DOHH2 (cell line): ENCODE data around the gene MYBPC1.
"Not testable (repeated sequence)": the region's sequence is repeated elsewhere in the genome, so short reads cannot be mapped to it uniquely, and the experiment has no call there.

Experiments used
- H3F3A ChIP-seq: fragments of 200-600 bp; sonication (generic), shearing (Covaris generic); 2 replicates; pipeline ENCODE4 v1.6.0; 2016; ENCODE audit warnings: antibody characterized with exemption, mild to moderate bottlenecking; ENCODE audit not compliant: control insufficient read depth, insufficient read depth
- H3K27ac ChIP-seq: fragments of 200-600 bp; sonication (generic); 2 replicates; pipeline ENCODE4 v1.5.1; 2014; ENCODE audit warnings: low read depth, mild to moderate bottlenecking, low read length, moderate library complexity
- H3K27me3 ChIP-seq: fragments of 200-600 bp; sonication (generic); 2 replicates; pipeline ENCODE4 v1.6.1; 2014; ENCODE audit warnings: mild to moderate bottlenecking, low read length, mixed read lengths; ENCODE audit not compliant: control insufficient read depth
- H3K36me3 ChIP-seq: fragments of 200-600 bp; sonication (generic); 2 replicates; pipeline ENCODE4 v1.6.1; 2014; ENCODE audit warnings: mild to moderate bottlenecking, low read length, moderate library complexity, mixed read lengths; ENCODE audit not compliant: control insufficient read depth
- H3K4me1 ChIP-seq: fragments of 200-600 bp; sonication (generic); 2 replicates; pipeline ENCODE4 v1.6.1; 2014; ENCODE audit warnings: mild to moderate bottlenecking, low read length, mixed read lengths; ENCODE audit not compliant: control insufficient read depth
- H3K4me2 ChIP-seq: fragments of 200-600 bp; sonication (generic); 2 replicates; pipeline ENCODE4 v1.6.0; 2014; ENCODE audit warnings: mild to moderate bottlenecking, low read length, moderate library complexity
- H3K4me3 ChIP-seq: fragments of 200-600 bp; sonication (generic); 2 replicates; pipeline ENCODE4 v1.5.1; 2014; ENCODE audit warnings: mild to moderate bottlenecking, low read length, mixed read lengths
- H3K79me2 ChIP-seq: fragments of 200-600 bp; sonication (generic); 2 replicates; pipeline ENCODE4 v1.6.1; 2014; ENCODE audit warnings: mild to moderate bottlenecking, low read length, mixed read lengths; ENCODE audit not compliant: control insufficient read depth
- H3K9me2 ChIP-seq: fragments of 200-600 bp; sonication (generic); replicated peaks from 2 replicates; pipeline ENCODE4 v1.6.1; 2014; ENCODE audit warnings: mild to moderate bottlenecking, low read length, mixed read lengths; ENCODE audit not compliant: control insufficient read depth
- H3K9me3 ChIP-seq: fragments of 200-600 bp; sonication (generic); 2 replicates; pipeline ENCODE4 v1.6.1; 2014; ENCODE audit warnings: antibody characterized with exemption, low read length, mixed read lengths; ENCODE audit not compliant: control insufficient read depth, insufficient read depth
- H4K20me1 ChIP-seq: fragments of 200-600 bp; sonication (generic); 2 replicates; pipeline ENCODE4 v1.6.0; 2014; ENCODE audit warnings: low read depth, mild to moderate bottlenecking, antibody characterized with exemption, low read length, moderate library complexity; ENCODE audit not compliant: control insufficient read depth, insufficient read depth
- EZH2phosphoT487 ChIP-seq: fragments of 200-600 bp; sonication (generic); IDR thresholded peaks from 2 replicates; pipeline ENCODE4 v1.6.1; 2017; ENCODE audit warnings: borderline replicate concordance, mild to moderate bottlenecking, antibody characterized with exemption, low read length, moderate library complexity, mixed read lengths
- TF ChIP-seq, protein P1 (sequence below): fragments of 200-600 bp; sonication (generic); IDR thresholded peaks from one replicate; pipeline ENCODE4 v1.5.1; 2014; ENCODE audit warnings: antibody characterized with exemption, mild to moderate bottlenecking, low read depth, low read length; ENCODE audit not compliant: poor library complexity, severe bottlenecking

MYBPC1 gene

DNA sequence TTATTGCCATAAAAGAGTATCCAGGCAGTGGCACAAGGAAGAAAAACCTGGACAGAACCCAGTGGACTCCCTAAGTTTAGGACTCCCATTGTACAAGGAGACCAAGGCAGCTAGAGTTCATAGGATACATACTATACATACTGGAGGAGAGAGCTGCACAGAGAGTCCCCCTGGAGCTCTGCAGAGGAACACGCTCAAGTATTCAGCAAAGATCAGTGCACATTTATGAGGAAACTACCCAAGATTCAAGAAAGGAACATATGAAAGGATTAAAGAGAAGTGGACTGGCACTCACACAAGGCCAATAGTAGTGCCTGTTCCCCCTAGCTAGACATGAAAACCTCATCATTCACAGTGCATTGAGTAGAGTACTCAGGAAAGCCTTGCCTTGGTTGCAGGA lies 59.7 kb downstream of the MYBPC1 start:
- no peaks in the 10 kb centered on the region for H3F3A ChIP-seq
- H3K4me2 ChIP-seq: no peak overlapping the region
- H3K36me3 ChIP-seq: no peaks in the 10 kb centered on the region
- no peaks in the 10 kb centered on the region for H3K79me2 ChIP-seq
- H3K9me3 ChIP-seq: no peaks in the 10 kb centered on the region
- no peak overlapping the region for H3K27ac ChIP-seq
- no peaks in the 10 kb centered on the region for H3K9me2 ChIP-seq
- no peak overlapping the region for H3K4me3 ChIP-seq
- no peaks in the 10 kb centered on the region for H4K20me1 ChIP-seq
- TF ChIP-seq, protein P1, sequence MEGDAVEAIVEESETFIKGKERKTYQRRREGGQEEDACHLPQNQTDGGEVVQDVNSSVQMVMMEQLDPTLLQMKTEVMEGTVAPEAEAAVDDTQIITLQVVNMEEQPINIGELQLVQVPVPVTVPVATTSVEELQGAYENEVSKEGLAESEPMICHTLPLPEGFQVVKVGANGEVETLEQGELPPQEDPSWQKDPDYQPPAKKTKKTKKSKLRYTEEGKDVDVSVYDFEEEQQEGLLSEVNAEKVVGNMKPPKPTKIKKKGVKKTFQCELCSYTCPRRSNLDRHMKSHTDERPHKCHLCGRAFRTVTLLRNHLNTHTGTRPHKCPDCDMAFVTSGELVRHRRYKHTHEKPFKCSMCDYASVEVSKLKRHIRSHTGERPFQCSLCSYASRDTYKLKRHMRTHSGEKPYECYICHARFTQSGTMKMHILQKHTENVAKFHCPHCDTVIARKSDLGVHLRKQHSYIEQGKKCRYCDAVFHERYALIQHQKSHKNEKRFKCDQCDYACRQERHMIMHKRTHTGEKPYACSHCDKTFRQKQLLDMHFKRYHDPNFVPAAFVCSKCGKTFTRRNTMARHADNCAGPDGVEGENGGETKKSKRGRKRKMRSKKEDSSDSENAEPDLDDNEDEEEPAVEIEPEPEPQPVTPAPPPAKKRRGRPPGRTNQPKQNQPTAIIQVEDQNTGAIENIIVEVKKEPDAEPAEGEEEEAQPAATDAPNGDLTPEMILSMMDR: no peak
- no peak for TF ChIP-seq EZH2phosphoT487
- H3K4me1 ChIP-seq: peaks cover 15% of the 10 kb centered on the region
- H3K27me3 ChIP-seq: no peaks in the 10 kb centered on the region

DNA sequence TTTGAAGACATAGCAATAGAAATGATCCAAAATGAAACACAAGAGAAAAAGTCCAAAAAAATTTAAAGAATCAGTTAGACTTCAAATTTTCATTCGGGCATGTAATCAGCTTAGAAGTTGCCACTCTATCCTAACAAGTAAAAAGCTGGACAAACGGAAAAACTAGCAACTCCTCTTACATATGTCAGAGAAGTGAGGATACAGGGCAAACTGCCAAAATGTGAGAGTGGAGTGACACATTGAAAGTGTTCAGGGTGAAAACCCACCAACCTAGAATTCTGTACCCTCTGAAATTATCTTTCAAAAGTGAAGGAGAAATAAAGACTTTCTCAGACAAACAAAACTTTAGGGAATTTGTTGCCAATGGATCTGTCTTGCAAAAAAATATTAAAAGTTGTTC lies 60.6 kb downstream of the MYBPC1 start:
- Histone ChIP-seq H3K36me3 (no peaks in the 10 kb centered on the region), H3F3A (no peaks in the 10 kb centered on the region), H3K4me2 (no peak overlapping the region), H3K27me3 (no peaks in the 10 kb centered on the region), H4K20me1 (no peaks in the 10 kb centered on the region), H3K9me2 (no peaks in the 10 kb centered on the region), H3K4me1 (peaks cover 15% of the 10 kb centered on the region), H3K27ac (no peak overlapping the region), H3K4me3 (no peak overlapping the region), H3K9me3 (no peaks in the 10 kb centered on the region), H3K79me2 (no peaks in the 10 kb centered on the region)
- TF ChIP-seq, protein P1: no peak
- no peak for TF ChIP-seq EZH2phosphoT487

DNA sequence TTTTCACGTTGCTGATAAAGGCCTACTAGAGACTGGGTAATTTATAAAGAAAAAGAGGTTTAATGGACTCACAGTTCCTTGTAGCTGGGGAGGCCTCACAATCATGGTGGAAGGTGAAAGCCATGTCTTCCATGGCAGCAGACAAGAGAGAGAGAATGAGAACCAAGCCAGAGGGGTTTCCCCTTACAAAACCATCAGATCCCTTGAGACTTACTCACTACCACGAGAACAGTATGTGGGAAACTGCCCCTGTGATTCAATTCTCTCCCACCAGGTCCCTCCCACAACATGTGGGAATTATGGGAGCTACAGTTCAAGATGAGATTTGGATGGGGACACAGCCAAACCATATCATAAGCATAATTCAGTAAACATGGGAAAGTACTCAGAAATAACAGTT lies 65.9 kb downstream of the MYBPC1 start:
- not testable (repeated sequence) for H3K79me2 ChIP-seq, H3K4me2 ChIP-seq, H3K36me3 ChIP-seq, H3K4me1 ChIP-seq, H3K27me3 ChIP-seq, H3K9me2 ChIP-seq, H4K20me1 ChIP-seq, H3K27ac ChIP-seq, H3F3A ChIP-seq, H3K9me3 ChIP-seq, H3K4me3 ChIP-seq

DNA sequence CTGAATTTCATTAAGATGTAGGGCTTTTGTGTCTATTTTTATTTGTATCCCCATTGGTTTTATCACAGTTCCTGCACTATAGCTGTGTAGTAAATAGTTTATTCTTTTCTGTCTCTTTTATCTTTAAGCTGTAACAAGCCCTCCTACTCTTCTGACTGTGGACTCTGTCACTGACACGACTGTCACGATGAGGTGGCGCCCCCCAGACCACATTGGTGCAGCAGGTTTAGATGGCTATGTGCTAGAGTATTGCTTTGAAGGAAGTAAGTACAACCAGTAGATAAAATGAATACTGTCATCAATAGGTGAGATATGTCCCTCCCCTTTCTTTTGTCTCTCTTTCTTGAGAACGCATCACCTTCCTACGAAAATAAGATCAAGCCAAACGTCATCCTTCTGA lies 68.5 kb downstream of the MYBPC1 start:
- no peak for TF ChIP-seq EZH2phosphoT487
- TF ChIP-seq, protein P1: no peak
- Histone ChIP-seq H4K20me1 (no peaks in the 10 kb centered on the region), H3K4me3 (no peak overlapping the region), H3K79me2 (no peaks in the 10 kb centered on the region), H3K9me2 (no peaks in the 10 kb centered on the region), H3K4me2 (no peak overlapping the region), H3K9me3 (no peaks in the 10 kb centered on the region), H3K36me3 (no peaks in the 10 kb centered on the region), H3F3A (no peaks in the 10 kb centered on the region), H3K27ac (no peak overlapping the region), H3K27me3 (no peaks in the 10 kb centered on the region), H3K4me1 (no peaks in the 10 kb centered on the region)
